B cell (primary cell): Measurements from ENCODE around the gene PASD1. TPM values are rescaled to one million over a fixed set of nuclear protein-coding genes. Genes with fewer than 3 reads are reported as not detected.

Experiments
- ATAC-seq: fragments of 200-7000 bp; cut with Tn5 transposase; one replicate; pipeline ENCODE4 v1.10.0; 2021; ENCODE audit warnings: low read depth, mild to moderate bottlenecking, moderate number of reproducible peaks, moderate library complexity
- CTCF ChIA-PET: fragments of 350-600 bp; sonication (Branson Sonifier 250); formaldehyde crosslinking; loops from one replicate; lab custom pipeline; 2021; ENCODE audit warnings: antibody characterized with exemption, inconsistent platforms; lab: Charles Lee
- POLR2A ChIA-PET: fragments of 350-600 bp; sonication (Branson Sonifier 250); formaldehyde crosslinking; loops from one replicate; lab custom pipeline; 2021; ENCODE audit warnings: antibody characterized with exemption; lab: Charles Lee
- DNase-seq: peaks from one replicate; pipeline ENCODE4 v3.0.0; 2013
- H2AFZ ChIP-seq: 2 replicates; pipeline ENCODE4 v1.6.1; 2012; ENCODE audit warnings: mild to moderate bottlenecking, low read depth, low read length; ENCODE audit not compliant: insufficient read depth, poor library complexity, severe bottlenecking
- H3K27ac ChIP-seq, 2 donors: 1 replicate in 1 of 2; 2 replicates in 1 of 2; pipeline ENCODE4 v1.5.1; 2012 to 2013; ENCODE audit warnings: low read length in 2 of 2, mild to moderate bottlenecking in 2 of 2, moderate library complexity in 1 of 2
- H3K27me3 ChIP-seq, 4 experiments: fragments of 200-600 bp in 1 of 4; sonication (generic) in 1 of 4; replicated peaks in 1 of 4; 1 replicate in 2 of 4; 2 replicates in 2 of 4; pipeline versions ENCODE4 v1.6.1 to v1.7.0; 2013 to 2016; ENCODE audit warnings: low read length in 3 of 4, mild to moderate bottlenecking in 2 of 4, mixed read lengths in 1 of 4, moderate library complexity in 1 of 4; ENCODE audit not compliant: insufficient read depth in 4 of 4, control insufficient read depth in 3 of 4; ENCODE audit errors: control extremely low read depth in 1 of 4
- H3K36me3 ChIP-seq, 2 experiments: replicated peaks in 1 of 2; 1 replicate in 1 of 2; 2 replicates in 1 of 2; pipeline versions ENCODE4 v1.6.1 to v1.7.1; 2013; ENCODE audit warnings: low read length in 1 of 2; ENCODE audit not compliant: insufficient read depth in 2 of 2, control insufficient read depth in 1 of 2; ENCODE audit errors: control extremely low read depth in 1 of 2, extremely low read depth in 1 of 2
- H3K4me1 ChIP-seq, 2 donors: fragments of 200-600 bp in 1 of 2; sonication (generic) in 1 of 2; 1 replicate in 1 of 2; 2 replicates in 1 of 2; pipeline versions ENCODE4 v1.5.1 to v1.6.1; 2013 to 2017; ENCODE audit warnings: low read length in 2 of 2; ENCODE audit not compliant: control insufficient read depth in 2 of 2, insufficient read depth in 2 of 2
- H3K4me2 ChIP-seq: replicated peaks from 2 replicates; pipeline ENCODE3; 2012; ENCODE audit warnings: mild to moderate bottlenecking, low read depth, low read length; ENCODE audit not compliant: poor library complexity, severe bottlenecking
- H3K4me3 ChIP-seq, 5 experiments: fragments of 200-600 bp in 1 of 5; sonication (generic) in 1 of 5; 1 replicate in 3 of 5; 2 replicates in 2 of 5; pipeline versions ENCODE4 v1.5.1 to v1.7.0; 2011 to 2016; ENCODE audit warnings: low read length in 4 of 5, mild to moderate bottlenecking in 4 of 5, low read depth in 2 of 5, control low read depth in 1 of 5, moderate library complexity in 1 of 5; ENCODE audit not compliant: insufficient read depth in 1 of 5; ENCODE audit errors: control extremely low read depth in 1 of 5, extremely low read depth in 1 of 5
- H3K79me2 ChIP-seq: fragments of 200-600 bp; sonication (generic); one replicate; pipeline ENCODE4 v1.6.0; 2016; ENCODE audit warnings: low read length; ENCODE audit not compliant: control insufficient read depth, insufficient read depth
- H3K9ac ChIP-seq: fragments of 200-600 bp; sonication (generic); 2 replicates; pipeline ENCODE4 v1.6.1; 2017; ENCODE audit warnings: mild to moderate bottlenecking, low read length, moderate library complexity
- H3K9me3 ChIP-seq, 3 donors: one replicate each; pipeline versions ENCODE4 v1.6.1 to v1.7.1; 2013; ENCODE audit warnings: low read length in 2 of 3; ENCODE audit not compliant: control insufficient read depth in 2 of 3, insufficient read depth in 1 of 3; ENCODE audit errors: control extremely low read depth in 1 of 3
- H4K20me1 ChIP-seq: 2 replicates; pipeline ENCODE4 v1.6.0; 2012; ENCODE audit warnings: mild to moderate bottlenecking, low read length; ENCODE audit not compliant: insufficient read depth, control insufficient read depth, poor library complexity, severe bottlenecking
- H3K27ac Mint-ChIP-seq: one replicate; pipeline ENCODE4 v1.8.0; 2021; ENCODE audit warnings: mixed read lengths
- H3K27me3 Mint-ChIP-seq: one replicate; pipeline ENCODE4 v1.8.0; 2021; ENCODE audit warnings: mixed read lengths
- H3K4me1 Mint-ChIP-seq: one replicate; pipeline ENCODE4 v1.8.0; 2021; ENCODE audit warnings: mixed read lengths
- H3K4me3 Mint-ChIP-seq: one replicate; pipeline ENCODE4 v1.8.0; 2021; ENCODE audit warnings: mixed read lengths
- H3K9me3 Mint-ChIP-seq: one replicate; pipeline ENCODE4 v1.8.0; 2022; ENCODE audit warnings: mixed read lengths; ENCODE audit not compliant: insufficient read depth
- CTCF ChIP-seq: fragments of 200-600 bp; IDR thresholded peaks from one replicate; pipeline ENCODE4 v1.8.0; 2022; ENCODE audit warnings: antibody characterized with exemption, mild to moderate bottlenecking
- EZH2 ChIP-seq: IDR thresholded peaks from 2 replicates; pipeline ENCODE4 v1.6.1; 2012; ENCODE audit warnings: borderline replicate concordance, low read depth, mild to moderate bottlenecking, moderate library complexity, low read length; ENCODE audit not compliant: insufficient read depth, poor library complexity, severe bottlenecking
- WGBS: methylation state at CpG from one replicate; pipeline ENCODE4 v1.1.5; 2013; ENCODE audit warnings: missing lambda C conversion rate; ENCODE audit not compliant: insufficient coverage; 5-methylcytosine and 5-hydroxymethylcytosine counted together
- intact Hi-C: fragments of 100-400 bp; cut with micrococcal nuclease; formaldehyde crosslinking; loops from one replicate; pipeline ENCODE4 v1.10.0; 2022
- polyA plus RNA-seq: library from polyadenylated mRNA; depleted of rRNA; stranded (reverse); fragments of >200 nt; gene quantifications from 2 replicates; pipeline ENCODE4 v1.2.3, GENCODE V29; 2012
- total RNA-seq, 2 donors: library from RNA; stranded (reverse); fragments of 120-200 nt in 1 of 2; gene quantifications; 1 replicate in 1 of 2; 2 replicates in 1 of 2; pipeline versions ENCODE4 v1.2.3 to v1.2.4, GENCODE V29; 2013 to 2022

Gene PASD1
- total and polyA plus RNA-seq, 2 donors (not counting 1 experiment from before 2014, with no cell fraction given) = not detected

DNA sequence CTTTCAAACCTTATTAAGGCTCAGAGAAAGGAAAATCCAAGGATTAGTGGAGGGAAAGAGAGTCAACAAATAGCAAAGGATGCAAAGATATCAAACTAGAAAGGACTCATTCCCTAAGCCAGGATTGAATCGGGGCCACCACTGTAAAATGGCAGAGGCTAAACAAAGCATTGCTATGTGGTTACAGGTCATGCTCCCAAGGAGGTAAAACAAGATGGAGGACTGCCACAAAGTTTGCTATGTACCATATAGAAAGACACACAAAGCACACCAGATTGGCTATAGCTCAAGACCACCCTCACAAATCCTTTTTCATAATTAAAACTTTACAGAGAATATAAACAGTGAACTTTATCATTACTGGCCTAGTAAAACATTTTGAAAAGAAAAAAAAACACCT lies 25.9 kb upstream of the PASD1 start:
- Mint-ChIP-seq H3K27me3 (no peaks in the 10 kb centered on the region), H3K4me3 (no peak overlapping the region), H3K27ac (no peak overlapping the region), H3K9me3 (no peaks in the 10 kb centered on the region), H3K4me1 (no peaks in the 10 kb centered on the region)
- DNase-seq (no peak), ATAC-seq (no peak)
- CTCF ChIA-PET = no interaction called here
- Histone ChIP-seq H2AFZ (no peak overlapping the region), H3K4me3 (no peak overlapping the region), H3K36me3 (no peaks in the 10 kb centered on the region), H3K4me1 (no peaks in the 10 kb centered on the region), H4K20me1 (no peaks in the 10 kb centered on the region), H3K79me2 (no peaks in the 10 kb centered on the region), H3K27ac (no peak overlapping the region), H3K9ac (no peak overlapping the region), H3K4me2 (no peak overlapping the region), H3K9me3 (no peaks in the 10 kb centered on the region), H3K27me3 (no peaks in the 10 kb centered on the region)
- WGBS = no CpG with 5 or more reads among the region's 1 CpG
- TF ChIP-seq CTCF (no peak), EZH2 (no peak)
- intact Hi-C loops = no loop called here
- POLR2A ChIA-PET = no interaction called here

GRCh38 chrX:151538190-151539122 lies 25.0 kb upstream of the PASD1 start:
- Mint-ChIP-seq H3K4me3 (no peak overlapping the region), H3K27me3 (no peaks in the 10 kb centered on the region), H3K9me3 (no peaks in the 10 kb centered on the region), H3K27ac (no peak overlapping the region), H3K4me1 (no peaks in the 10 kb centered on the region)
- H3K4me2 ChIP-seq = no peak overlapping the region
- H3K9ac ChIP-seq = no peak overlapping the region
- H3K36me3 ChIP-seq = no peaks in the 10 kb centered on the region
- H2AFZ ChIP-seq = no peak overlapping the region
- no peaks in the 10 kb centered on the region for H4K20me1 ChIP-seq
- DNase-seq (no peak), ATAC-seq (no peak)
- H3K4me1 ChIP-seq = no peaks in the 10 kb centered on the region
- no CpG with 5 or more reads among the region's 3 CpGs for WGBS
- no peaks in the 10 kb centered on the region for H3K27me3 ChIP-seq
- no peaks in the 10 kb centered on the region for H3K9me3 ChIP-seq
- CTCF ChIA-PET = no interaction called here
- H3K27ac ChIP-seq = no peak overlapping the region
- H3K79me2 ChIP-seq = no peaks in the 10 kb centered on the region
- intact Hi-C loops = no loop called here
- no peak for TF ChIP-seq CTCF
- TF ChIP-seq EZH2 = no peak
- POLR2A ChIA-PET = no interaction called here
- no peak overlapping the region for H3K4me3 ChIP-seq
